Measurements from ENCODE around the gene L3MBTL2.

Gene L3MBTL2

GRCh38 chr22:41263704-41264103 is 58.6 kb downstream of the L3MBTL2 start:
- Histone ChIP-seq H3K4me2 (ENCODE audit: low read depth, low read length, poor library complexity, severe bottlenecking) (no peak overlapping the region), H3K9me3 (ENCODE audit: insufficient read depth, low read length) (no peaks in the 10 kb centered on the region), H3K27ac (ENCODE audit: low read depth, low read length) (no peak overlapping the region), H3K27me3 (ENCODE audit: low read length) (no peaks in the 10 kb centered on the region), H3F3A (ENCODE audit: insufficient read depth) (no peaks in the 10 kb centered on the region), H3K9ac (ENCODE audit: low read length) (no peak overlapping the region), H4K20me1 (ENCODE audit: low read depth, low read length) (no peaks in the 10 kb centered on the region), H2AFZ (ENCODE audit: low read depth, low read length, severe bottlenecking) (no peak overlapping the region), H3K4me3 (ENCODE audit: insufficient read depth, low read length, poor library complexity, severe bottlenecking) (no peak overlapping the region), H3K79me2 (ENCODE audit: insufficient read depth, low read length) (no peaks in the 10 kb centered on the region), H3K36me3 (ENCODE audit: low read length) (no peaks in the 10 kb centered on the region; the same call in 1 of the 2 replicates), H3K9me2 (replicated peaks; ENCODE audit: insufficient read depth, low read length) (no peaks in the 10 kb centered on the region)
- no peak for TF ChIP-seq EZH2phosphoT487 (conservative IDR thresholded peaks at IDR 0.05; ENCODE audit: low read length)
- TF ChIP-seq CTCF (IDR thresholded peaks at IDR 0.05; ENCODE audit: insufficient read depth, low read length, poor library complexity, severe bottlenecking) = no peak

GRCh38 chr22:41264408-41264941 is 59.4 kb downstream of the L3MBTL2 start:
- no peak for TF ChIP-seq EZH2phosphoT487 (conservative IDR thresholded peaks at IDR 0.05; ENCODE audit: low read length)
- TF ChIP-seq CTCF (IDR thresholded peaks at IDR 0.05; ENCODE audit: insufficient read depth, low read length, poor library complexity, severe bottlenecking) = no peak
- Histone ChIP-seq H3K27ac (ENCODE audit: low read depth, low read length) (no peak overlapping the region), H3K36me3 (ENCODE audit: low read length) (no peaks in the 10 kb centered on the region; the same call in 1 of the 2 replicates), H3F3A (ENCODE audit: insufficient read depth) (no peaks in the 10 kb centered on the region), H2AFZ (ENCODE audit: low read depth, low read length, severe bottlenecking) (no peak overlapping the region), H3K27me3 (ENCODE audit: low read length) (no peaks in the 10 kb centered on the region), H3K9me3 (ENCODE audit: insufficient read depth, low read length) (no peaks in the 10 kb centered on the region), H4K20me1 (ENCODE audit: low read depth, low read length) (no peaks in the 10 kb centered on the region), H3K9ac (ENCODE audit: low read length) (no peak overlapping the region), H3K9me2 (replicated peaks; ENCODE audit: insufficient read depth, low read length) (no peaks in the 10 kb centered on the region), H3K79me2 (ENCODE audit: insufficient read depth, low read length) (no peaks in the 10 kb centered on the region), H3K4me3 (ENCODE audit: insufficient read depth, low read length, poor library complexity, severe bottlenecking) (no peak overlapping the region), H3K4me2 (ENCODE audit: low read depth, low read length, poor library complexity, severe bottlenecking) (no peak overlapping the region)

GRCh38 chr22:41267958-41268357 is 62.8 kb downstream of the L3MBTL2 start:
- Histone ChIP-seq H3K36me3 (ENCODE audit: low read length) (peaks cover 3% of the 10 kb centered on the region; the same call in 1 of the 2 replicates), H4K20me1 (ENCODE audit: low read depth, low read length) (no peaks in the 10 kb centered on the region), H3K27me3 (ENCODE audit: low read length) (no peaks in the 10 kb centered on the region)

More at GRCh38 chr22:41267958-41268357, 62.8 kb downstream of the L3MBTL2 start:
- Histone ChIP-seq H3K4me3 (ENCODE audit: insufficient read depth, low read length, poor library complexity, severe bottlenecking) (no peak overlapping the region), H3K27ac (ENCODE audit: low read depth, low read length) (no peak overlapping the region), H3F3A (ENCODE audit: insufficient read depth) (no peaks in the 10 kb centered on the region), H2AFZ (ENCODE audit: low read depth, low read length, severe bottlenecking) (no peak overlapping the region), H3K9me3 (ENCODE audit: insufficient read depth, low read length) (no peaks in the 10 kb centered on the region), H3K4me2 (ENCODE audit: low read depth, low read length, poor library complexity, severe bottlenecking) (no peak overlapping the region), H3K9ac (ENCODE audit: low read length) (no peak overlapping the region), H3K79me2 (ENCODE audit: insufficient read depth, low read length) (no peaks in the 10 kb centered on the region), H3K9me2 (replicated peaks; ENCODE audit: insufficient read depth, low read length) (no peaks in the 10 kb centered on the region)
- TF ChIP-seq CTCF (IDR thresholded peaks at IDR 0.05; ENCODE audit: insufficient read depth, low read length, poor library complexity, severe bottlenecking) (no peak), EZH2phosphoT487 (conservative IDR thresholded peaks at IDR 0.05; ENCODE audit: low read length) (no peak)
